ENCODE measurements around the gene HOXA5. TPM values are rescaled to one million over a fixed set of nuclear protein-coding genes. Genes with fewer than 3 reads are reported as not detected.
A peak's percentile ranks its signal among the peaks of the same experiment; 100 is the strongest.

Gene HOXA5
- total RNA-seq, 1 experiment from 2014 or later = not detected

- H3K27me3 ChIP-seq (ENCODE audit: insufficient read depth, low read length) = peaks cover 96% of the 10 kb centered on the region
- no peak overlapping the region for H3K27ac ChIP-seq (ENCODE audit: insufficient read length, low read depth, low read length)
- H4K8ac ChIP-seq (replicated peaks; ENCODE audit: insufficient read length, low read depth, low read length) = no peak overlapping the region
- no peak overlapping the region for H2AK5ac ChIP-seq (ENCODE audit: insufficient read length, low read length)
- no peak overlapping the region for H2BK12ac ChIP-seq (ENCODE audit: insufficient read length, low read depth, low read length)
- no peak overlapping the region for H3K56ac ChIP-seq (ENCODE audit: insufficient read length, low read depth, low read length)
- no peak overlapping the region for H3T11ph ChIP-seq (ENCODE audit: low read length)
- Mint-ChIP-seq H3K27ac (no peak overlapping the region), H3K9me3 (peaks cover 0 to 3% of the 10 kb centered on the region in 2 experiments; a peak in 3 of 5 replicates), H3K36me3 (ENCODE audit: insufficient read depth in 1 of 3, low read depth in 3 of 3) (no peaks in the 10 kb centered on the region; a peak in 1 of 7 replicates), H3K4me3 (peak overlapping the region; percentile 31 to 71; a peak in 4 of 5 replicates), H3K4me1 (peaks cover 10 to 20% of the 10 kb centered on the region in 2 experiments), H3K27me3 (ENCODE audit: low read depth) (peaks cover 98% of the 10 kb centered on the region)
- no peak overlapping the region for H3K4ac ChIP-seq (ENCODE audit: low read depth, low read length)
- H3K18ac ChIP-seq (ENCODE audit: insufficient read length, low read depth, low read length) = no peak overlapping the region
- H2BK20ac ChIP-seq (ENCODE audit: low read depth, low read length, poor library complexity, severe bottlenecking) = no peak overlapping the region
- no peak overlapping the region for H3K9ac ChIP-seq (ENCODE audit: extremely low read depth, insufficient read length, low read length)
- H2BK15ac ChIP-seq (ENCODE audit: low read depth, low read length) = no peak overlapping the region
- H4K91ac ChIP-seq (ENCODE audit: insufficient read length, low read depth, low read length) = no peak overlapping the region
- no peak for DNase-seq
- H3K79me1 ChIP-seq (ENCODE audit: insufficient read depth, low read depth, low read length, poor library complexity, severe bottlenecking) = no peaks in the 10 kb centered on the region
- no peak overlapping the region for H2BK120ac ChIP-seq (ENCODE audit: low read depth, low read length, poor library complexity, severe bottlenecking)
- H3K9me3 ChIP-seq (ENCODE audit: control insufficient read depth, low read depth, low read length) = no peaks in the 10 kb centered on the region
- no CpG with 5 or more reads among the region's 6 CpGs for WGBS (ENCODE audit: extremely low coverage, insufficient read length, low lambda C conversion rate)
- H4K20me1 ChIP-seq (ENCODE audit: control insufficient read depth, insufficient read depth, insufficient read length) = peaks cover 2% of the 10 kb centered on the region
- TF ChIP-seq CTCF (conservative IDR thresholded peaks at IDR 0.05) = no peak
- H4K5ac ChIP-seq (ENCODE audit: insufficient read length, low read depth, low read length) = no peak overlapping the region
- peaks cover 3% of the 10 kb centered on the region for H3K23me2 ChIP-seq (ENCODE audit: insufficient read length, low read depth, low read length, poor library complexity, severe bottlenecking)
- no peaks in the 10 kb centered on the region for H3K4me1 ChIP-seq (ENCODE audit: insufficient read depth, low read length)
- H3K79me2 ChIP-seq (ENCODE audit: insufficient read depth, low read length) = no peaks in the 10 kb centered on the region
- H3K23ac ChIP-seq (ENCODE audit: insufficient read length, low read depth, low read length) = no peak overlapping the region
- H2BK5ac ChIP-seq (ENCODE audit: insufficient read length, low read length) = no peak overlapping the region
- no peak overlapping the region for H2AFZ ChIP-seq (ENCODE audit: low read length)
- H3K4me2 ChIP-seq (ENCODE audit: insufficient read depth, insufficient read length, low read length) = peak overlapping the region; percentile 37
- no peak overlapping the region for H3K14ac ChIP-seq (ENCODE audit: insufficient read depth, low read length)
Observed at GRCh38 chr7:27111042-27111750, 32.3 kb downstream of the HOXA5 start.

Measured in H9 (cell line).